HG03520 (cell line): ENCODE results near the gene AFG1L.
"Not testable (repeated sequence)": the region's sequence is repeated elsewhere in the genome, so short reads cannot be mapped to it uniquely, and the experiment has no call there.

Source experiments
- ATAC-seq: cut with Tn5 transposase; IDR thresholded peaks from one replicate; pipeline ENCODE4 v1.9.1; 2021; ENCODE audit warnings: mild to moderate bottlenecking, moderate library complexity; ENCODE audit not compliant: unreplicated experiment

Gene AFG1L

DNA sequence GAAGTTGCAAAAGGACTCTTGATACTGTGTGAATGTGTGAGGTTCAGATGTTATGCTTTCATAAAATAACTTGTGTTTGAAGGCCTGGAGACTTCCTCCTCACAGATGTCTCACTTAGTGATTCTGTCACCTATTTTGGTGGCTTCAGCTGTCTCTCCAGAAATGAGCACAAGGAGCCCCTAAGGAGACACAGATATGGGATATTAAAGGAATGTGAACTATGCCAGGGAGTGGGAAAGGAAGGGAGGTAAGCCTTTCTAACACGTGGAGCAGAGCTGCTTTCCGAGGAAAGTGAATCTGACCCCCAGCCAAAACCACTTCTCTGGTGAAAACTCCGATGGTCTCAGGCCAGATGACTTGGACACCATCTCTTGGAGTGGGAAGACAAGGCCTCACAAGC lies 255.4 kb downstream of the AFG1L start:
- no peak for ATAC-seq

DNA sequence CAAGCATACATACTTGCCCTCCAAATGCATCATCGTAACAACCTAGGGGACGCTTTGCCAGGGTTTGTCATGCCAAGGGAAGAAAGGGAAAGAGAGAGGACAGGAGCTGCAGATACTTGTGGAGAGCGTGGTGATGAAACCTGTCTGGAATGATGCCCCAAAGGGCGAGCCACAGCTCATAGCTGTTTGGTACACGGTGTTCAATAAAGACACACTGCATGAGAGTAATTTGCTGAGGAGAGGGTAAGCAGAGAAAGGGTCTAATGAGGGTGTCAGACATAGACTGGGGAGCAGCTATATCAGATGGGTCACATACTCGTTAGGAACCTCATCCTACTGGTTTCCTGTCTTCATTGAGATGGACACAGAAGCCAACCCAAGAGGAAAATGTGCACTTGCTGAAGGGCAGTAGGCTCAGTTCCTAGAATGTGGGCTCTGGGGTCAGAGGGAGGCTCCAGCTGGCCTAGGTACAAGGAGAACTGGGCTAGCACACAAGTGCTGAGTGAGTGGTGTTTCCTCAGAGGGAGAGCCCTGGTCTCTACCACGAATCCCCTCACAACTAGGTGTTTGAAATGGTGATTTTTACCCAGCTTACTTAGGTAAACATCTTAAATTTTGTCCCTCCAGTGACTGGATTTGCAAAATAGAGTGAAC lies 260.7 kb downstream of the AFG1L start:
- ATAC-seq = no peak

DNA sequence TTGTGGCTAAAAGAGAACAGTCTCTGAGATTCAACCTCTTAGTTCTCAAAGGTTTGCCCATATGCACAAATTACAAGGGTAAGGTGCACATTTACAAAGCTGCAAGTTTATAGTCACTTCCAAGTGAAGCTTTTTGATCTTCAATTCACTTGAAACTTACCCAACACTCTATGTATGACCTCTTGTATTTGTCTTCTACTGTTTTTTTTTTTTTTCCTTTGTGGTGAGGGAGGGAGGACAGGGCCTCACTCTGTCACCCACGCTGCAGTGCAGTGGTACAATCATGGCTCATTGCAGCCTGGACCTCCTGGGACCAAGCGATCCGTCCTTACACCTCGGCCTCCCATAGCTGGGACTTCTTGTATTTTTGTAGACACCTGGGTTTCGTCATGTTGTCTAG lies 261.4 kb downstream of the AFG1L start:
- no peak for ATAC-seq

DNA sequence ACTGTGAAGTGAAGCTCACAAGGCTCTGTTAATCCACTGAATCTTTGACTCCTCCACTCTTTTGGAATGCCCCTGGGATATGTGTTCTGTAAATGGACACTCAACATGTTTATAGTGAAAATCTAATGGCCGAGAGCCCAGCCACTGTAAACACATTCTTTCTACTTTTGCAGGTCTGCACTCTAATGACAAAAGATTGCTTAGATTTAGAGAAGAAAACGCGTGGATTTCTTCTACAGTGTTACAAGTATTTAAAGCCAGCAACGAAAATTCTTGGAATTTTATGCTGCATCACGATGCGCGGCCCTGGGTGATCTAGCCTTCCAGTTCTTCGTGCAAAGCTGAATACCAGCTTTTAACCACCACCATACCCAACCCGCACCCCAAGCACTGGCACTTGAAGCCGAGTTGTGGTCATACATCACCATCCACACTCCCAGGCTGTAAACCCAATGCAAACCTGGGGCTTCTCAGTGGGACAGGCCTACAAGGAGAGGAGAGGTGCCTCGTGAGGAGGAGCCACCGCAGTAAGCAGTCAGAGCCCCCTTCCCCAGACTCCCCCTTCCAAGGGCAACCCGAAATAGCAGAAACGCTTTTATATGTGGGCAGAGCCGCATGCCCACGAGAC lies 262.1 kb downstream of the AFG1L start:
- no peak for ATAC-seq

DNA sequence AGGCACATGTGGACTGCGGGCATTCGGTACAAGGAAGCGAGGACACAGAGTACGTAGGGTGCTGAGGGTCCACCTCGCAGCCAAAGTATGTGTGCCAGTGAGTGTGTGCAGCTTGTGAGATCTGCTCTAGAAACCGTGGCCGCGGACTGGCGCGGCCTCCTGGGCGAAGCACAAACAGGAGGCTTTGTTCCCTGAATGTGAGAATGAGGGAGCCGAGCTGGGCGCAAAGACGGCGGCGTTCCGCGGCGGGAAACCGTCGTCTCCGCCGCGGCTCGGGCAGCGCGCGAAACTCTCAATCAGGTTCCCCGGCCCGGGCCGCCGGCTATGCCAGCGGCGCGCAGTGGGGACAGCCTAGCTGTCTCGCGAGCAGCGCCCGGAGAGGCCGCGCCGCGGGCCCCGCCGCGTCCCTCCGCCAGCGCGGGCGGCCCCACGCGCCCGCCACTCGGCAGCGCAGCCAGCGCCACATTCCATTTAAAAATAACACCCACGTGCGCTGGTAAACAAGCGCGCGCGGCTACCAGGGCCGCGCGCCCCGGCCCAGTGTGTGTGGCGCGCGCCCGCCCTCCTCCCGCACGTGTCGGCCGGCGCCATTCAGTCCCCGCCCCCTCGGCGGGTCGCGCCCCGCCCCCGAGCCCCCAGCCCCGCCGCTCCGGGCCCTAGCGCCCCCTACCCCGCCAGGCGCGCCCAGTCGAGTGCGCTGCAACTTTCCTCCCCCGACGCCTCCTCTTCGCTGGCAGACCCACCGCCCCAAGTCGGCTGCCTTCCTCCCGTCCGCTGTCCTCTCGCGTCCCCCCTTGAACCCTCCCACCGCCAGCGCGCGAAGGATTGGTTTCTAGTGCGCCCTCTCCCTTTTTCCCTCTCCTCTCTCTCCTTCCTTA lies 262.9 kb downstream of the AFG1L start:
- ATAC-seq = no peak

DNA sequence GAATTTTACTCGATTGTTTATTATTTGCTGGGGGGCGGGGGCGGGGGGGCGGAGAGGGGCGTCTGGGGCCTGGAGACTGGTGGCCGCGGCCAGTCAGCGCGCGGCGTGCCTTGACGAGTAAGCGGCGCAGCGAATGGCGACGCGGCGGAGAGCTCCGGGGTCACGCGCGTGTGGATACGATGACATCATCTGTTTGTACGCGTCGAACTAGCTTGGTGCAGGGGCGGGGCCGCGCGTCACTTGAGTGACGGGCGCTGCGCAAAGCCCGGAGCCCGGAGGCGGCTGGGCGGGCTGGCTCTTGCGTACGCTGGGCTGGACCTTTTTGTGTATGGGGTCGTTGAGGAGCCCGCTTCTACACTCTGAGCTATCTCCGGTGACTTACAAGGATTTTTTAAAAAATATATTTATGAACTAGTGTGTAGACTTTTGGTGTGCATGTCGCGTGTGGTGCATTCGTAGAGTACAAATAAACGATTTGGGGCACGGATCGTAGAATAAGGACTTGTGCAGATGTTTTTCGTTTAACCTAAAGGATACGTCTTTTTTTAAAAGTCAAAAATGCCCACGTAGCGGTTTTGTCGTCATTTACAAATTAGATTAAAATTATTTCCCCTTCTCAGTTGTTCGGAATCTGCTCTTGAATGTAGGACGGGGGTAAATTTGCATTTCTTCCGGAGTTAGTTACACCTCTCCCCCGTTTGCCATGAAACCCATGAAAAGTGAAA lies 263.7 kb downstream of the AFG1L start:
- ATAC-seq = peak; percentile 56

DNA sequence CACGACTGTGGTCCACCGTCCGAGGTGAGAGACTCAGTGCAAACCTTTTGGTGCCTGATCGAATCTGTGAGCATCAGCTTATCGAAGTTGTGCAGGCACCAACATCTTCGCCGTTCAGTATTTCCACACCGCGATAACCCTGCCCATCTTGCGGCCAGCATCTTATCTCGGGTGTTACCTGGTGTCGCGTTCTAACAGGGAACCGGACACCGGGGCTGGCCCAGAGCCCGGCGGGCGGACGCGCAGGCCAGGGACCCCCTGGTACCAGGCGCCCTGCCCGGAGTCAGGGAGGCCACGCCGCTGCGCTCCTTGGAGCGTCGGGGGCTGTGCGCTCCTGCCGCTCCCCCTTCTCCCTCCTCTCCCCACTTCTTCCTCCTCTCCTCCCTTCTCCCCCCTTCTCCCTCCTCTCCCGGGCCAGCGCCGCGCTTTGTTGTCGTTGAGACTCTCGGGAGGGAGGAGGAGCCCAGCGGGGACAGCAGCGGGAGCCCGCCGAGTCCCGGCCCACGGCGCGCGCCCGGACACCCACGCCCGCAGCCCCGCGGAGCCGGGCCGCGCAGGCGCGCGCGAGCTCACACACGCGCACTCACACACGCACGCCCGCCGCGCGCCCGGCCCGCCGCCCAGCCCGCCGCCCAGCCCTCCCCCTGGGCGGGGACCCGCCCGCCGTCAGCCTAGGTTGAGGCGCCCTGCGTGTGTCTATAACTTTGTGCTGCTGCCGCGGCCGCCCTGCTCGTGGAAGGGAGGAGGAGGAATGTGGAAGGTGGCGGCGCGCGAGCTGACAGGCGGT lies 264.4 kb downstream of the AFG1L start:
- ATAC-seq = peak; percentile 37

DNA sequence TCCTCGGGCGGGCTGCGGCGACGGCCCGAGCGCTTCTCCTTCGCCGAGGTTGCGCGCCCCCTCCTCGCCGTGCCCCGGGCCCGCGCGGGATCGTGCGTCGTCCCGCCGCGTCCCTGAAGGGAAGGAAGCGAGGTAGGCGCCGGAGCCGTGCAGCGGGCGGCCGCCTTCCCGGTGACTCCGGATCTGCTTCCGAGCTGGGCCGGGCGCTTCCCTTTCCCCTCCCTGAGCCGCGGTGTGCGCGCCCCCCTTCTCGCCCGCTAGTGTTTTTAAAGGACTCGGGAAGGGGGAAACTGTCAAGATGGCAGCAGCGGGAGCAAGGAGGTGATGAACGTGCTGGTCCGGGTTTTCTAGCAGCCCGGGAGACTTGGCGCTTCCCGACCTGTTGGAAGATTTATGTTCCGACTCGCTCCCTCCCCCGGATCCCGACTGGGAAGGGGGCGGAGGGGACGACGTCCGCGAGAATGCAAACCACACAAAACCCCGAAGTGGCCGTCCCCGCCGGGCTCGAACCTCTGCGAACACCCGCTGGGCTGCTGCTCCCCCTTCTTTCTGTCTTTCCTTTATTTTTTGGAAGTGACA lies 265.1 kb downstream of the AFG1L start:
- ATAC-seq = peak; percentile 8

DNA sequence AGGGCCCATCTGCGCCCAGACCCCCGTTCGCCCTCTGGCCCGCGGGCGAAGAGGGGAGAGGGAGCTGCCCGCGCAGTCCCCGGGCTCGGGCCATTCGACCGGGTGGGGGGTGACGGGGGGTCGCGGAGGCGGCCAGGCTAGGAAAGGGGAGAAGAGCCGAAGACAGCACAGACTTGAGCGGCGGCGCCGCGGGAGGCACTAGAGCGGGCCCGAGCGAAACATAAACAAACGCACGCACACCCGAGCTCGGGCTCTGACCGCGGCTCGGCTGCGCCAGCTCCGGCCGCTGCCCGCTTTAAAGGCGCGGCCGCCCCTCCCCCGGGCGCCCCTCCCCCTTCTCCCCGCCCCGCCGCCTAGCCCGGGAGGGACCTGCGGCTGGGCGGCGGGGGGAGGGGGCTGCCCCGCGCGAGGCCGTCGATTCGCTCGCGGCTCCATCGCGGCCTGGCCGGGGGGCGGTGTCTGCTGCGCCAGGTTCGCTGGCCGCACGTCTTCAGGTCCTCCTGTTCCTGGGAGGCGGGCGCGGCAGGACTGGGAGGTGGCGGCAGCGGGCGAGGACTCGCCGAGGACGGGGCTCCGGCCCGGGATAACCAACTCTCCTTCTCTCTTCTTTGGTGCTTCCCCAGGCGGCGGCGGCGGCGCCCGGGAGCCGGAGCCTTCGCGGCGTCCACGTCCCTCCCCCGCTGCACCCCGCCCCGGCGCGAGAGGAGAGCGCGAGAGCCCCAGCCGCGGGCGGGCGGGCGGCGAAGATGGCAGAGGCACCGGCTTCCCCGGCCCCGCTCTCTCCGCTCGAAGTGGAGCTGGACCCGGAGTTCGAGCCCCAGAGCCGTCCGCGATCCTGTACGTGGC lies 265.8 kb downstream of the AFG1L start, which contains the start of gene FOXO3:
TSS of gene FOXO3 (plus strand) at position 455 of the 846 bp plus-strand sequence. CDS start at position 747, 292 bp downstream.
- ATAC-seq = no peak

DNA sequence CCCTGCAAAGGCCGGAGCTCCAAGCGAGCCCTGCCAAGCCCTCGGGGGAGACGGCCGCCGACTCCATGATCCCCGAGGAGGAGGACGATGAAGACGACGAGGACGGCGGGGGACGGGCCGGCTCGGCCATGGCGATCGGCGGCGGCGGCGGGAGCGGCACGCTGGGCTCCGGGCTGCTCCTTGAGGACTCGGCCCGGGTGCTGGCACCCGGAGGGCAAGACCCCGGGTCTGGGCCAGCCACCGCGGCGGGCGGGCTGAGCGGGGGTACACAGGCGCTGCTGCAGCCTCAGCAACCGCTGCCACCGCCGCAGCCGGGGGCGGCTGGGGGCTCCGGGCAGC lies 266.4 kb downstream of the AFG1L start:
- ATAC-seq = not testable (repeated sequence)

DNA sequence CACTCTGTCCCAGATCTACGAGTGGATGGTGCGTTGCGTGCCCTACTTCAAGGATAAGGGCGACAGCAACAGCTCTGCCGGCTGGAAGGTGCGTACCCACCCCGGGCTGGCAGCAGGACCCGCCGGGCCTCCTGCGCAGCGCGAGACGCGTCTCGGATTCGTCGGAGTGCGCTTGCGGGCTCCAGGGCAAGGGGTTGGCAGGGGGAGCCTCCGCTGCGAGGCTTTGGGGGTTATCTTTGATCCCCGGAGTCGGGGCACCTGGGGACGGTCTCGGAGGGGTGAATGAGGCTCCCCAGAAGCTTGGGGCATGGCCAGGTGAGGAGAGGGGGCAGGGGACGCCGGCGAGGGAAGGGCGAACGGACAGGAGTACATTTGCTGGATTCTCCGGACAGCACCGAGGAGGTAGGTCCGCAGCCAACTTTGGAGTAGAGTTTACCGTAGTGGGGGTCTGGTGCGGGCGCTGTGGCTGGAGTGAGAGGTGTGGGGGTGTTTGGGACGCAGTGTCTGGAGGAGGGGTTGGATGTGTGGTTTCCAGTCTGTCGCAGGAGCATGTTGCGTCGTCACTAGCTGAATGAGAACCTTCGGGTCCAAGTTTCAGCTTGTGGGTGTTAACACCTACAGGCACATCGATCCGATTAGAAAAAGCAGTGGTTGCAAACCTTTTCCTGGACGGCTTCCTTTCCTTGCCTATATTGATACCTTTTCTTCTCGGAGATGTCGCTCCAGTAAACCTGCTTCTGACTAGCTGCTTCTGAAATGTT lies 267.1 kb downstream of the AFG1L start:
- no peak for ATAC-seq

DNA sequence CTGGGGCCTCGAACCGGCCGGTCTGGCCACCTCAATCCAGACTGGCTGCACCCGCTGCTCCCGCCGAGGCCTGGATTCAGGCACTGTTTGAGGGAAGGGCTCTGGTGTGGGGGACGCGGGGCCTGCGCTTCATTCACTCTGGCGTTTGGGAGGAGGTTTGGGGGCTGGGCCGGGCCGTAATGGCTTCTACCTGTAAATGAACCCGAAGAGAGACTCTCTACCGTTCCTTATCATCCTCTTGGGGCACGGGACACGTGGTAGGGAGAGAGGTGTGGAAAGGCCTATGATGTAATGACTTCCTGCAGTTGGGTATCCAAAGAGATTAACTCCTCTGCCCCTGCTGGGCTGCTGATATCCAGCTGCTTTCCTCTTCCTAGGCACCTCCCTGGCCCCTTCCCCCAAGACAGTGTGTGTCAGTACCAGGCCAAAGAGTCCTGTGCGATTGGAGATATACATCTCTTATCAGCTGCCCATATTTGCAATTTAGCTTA lies 267.7 kb downstream of the AFG1L start:
- no peak for ATAC-seq

DNA sequence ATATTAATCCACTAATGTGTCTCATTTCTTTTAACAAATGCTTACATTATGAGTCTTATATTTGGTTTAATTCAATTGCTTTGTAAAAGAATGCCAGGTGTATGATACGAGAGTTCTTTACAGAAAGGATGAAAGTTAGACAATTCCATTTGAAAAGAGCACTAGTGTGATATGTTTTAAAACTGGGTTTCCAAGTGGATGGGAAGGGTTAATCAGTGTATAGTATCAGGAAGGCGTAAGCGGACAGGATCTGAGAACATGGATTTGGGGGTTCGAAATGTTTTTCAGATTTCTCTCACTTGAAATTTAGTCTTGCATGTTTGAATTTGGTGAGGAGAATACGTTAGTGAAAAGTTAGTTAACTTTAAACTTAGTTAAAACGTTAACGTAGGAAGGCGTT lies 268.4 kb downstream of the AFG1L start:
- ATAC-seq = no peak

DNA sequence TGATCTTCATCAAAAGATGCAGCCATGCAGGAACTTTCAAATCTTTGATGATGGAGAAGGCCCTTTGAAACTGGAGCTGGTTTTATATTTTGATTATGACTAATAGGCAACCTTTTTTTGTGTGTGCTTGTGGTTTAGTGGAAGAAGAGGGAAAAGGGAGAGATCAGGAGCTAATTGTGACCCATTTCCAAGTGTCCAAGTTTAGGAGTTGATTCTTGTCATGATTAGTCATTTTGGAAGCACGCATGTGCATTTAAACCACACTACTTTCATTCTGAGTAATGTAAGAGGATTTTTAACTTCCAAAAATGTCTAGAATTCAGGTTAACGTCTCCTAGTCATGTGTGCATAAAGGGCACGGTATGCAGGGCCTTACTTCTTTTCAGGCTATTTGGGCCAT lies 269.3 kb downstream of the AFG1L start:
- no peak for ATAC-seq

DNA sequence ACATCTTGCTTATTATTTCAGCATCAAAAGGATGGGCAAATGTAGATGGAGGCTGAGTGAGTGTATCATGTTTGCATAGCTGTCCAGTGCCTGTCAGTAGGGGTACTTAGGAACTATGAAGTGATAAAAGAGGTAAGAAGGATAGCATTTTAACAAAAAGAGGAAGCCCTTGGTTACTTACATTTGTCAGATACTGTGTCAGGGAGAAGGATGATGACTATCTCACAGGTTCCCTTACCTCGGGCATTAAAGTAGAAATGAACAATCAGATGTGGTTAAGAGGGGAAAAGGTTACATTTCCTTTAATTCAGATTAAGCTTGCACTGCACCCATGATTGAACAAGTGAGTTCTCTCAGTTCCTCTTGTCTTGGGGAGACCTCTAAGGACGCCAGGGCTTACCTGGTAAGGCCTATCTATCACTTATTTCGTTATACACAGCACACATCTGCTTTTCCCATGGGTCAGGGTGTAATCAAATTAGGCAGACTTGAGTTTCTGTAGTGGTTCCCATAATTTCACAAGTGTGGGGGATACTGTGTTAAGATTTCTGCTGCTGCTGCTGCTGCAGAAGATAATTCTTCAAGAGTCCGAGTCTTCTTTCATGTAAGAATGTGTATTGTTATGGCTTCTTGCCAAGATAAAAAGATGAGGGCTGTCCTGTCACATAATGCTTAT lies 270.4 kb downstream of the AFG1L start:
- ATAC-seq = peak; percentile 66

DNA sequence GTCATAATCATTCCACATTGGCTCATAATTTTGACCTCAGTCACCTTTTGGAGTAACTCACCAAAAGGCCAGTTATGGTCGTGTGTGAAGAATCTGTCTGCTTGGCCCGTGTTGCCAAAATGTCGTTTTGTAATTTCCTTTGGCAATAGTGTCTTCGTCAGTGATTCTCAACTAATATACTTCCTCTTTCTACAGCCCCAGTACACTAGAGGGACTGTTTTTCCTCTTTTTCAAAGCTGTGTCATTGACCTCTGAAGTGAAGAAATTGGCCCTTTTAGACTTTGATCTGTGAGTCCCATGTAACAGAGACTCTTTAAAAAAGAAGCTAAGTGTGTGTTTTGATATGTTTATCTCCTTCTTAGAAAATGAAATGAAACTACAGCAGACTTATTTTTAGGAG lies 271.0 kb downstream of the AFG1L start:
- ATAC-seq = no peak

DNA sequence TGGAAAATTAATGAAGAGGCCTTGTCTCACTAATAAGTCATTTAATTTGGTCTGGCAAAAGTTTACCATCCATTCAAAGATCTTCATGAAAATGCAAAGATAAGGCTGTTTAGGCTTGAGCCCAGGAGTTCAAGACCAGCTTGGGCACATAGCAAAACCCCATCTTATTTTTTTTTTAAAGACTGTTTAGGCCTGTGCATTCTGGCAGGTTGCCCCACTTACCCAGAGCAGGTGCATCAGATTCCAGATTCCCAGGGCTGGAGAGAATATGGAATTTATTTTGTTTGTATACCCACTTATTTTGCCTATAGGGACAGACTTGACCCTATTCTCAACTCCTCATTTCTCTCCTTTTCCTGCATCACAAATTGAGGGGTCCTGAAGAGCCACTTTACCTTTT lies 271.6 kb downstream of the AFG1L start:
- no peak for ATAC-seq

DNA sequence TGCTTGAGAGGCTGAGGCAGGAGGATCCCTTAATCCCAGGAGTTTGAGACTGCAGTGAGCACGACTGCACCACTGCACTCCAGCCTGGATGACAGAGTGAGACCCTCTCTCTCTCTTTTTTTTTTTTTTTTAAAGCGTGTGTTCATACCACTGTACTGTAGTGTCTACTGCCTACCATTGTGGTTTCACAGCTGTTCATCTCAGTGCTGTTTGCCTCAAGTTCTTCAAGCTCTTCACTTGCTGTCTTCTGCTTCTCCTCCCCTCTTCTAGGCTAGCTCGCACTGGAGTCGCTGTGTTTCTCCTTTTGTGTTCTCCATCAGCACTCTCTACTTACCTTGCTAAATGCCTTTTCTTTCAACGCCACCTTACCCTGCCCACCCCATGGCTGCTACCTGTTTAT lies 273.2 kb downstream of the AFG1L start:
- no peak for ATAC-seq
